ENCODE data around the gene LNX1. TPM values are rescaled to one million over a fixed set of nuclear protein-coding genes. Genes with fewer than 3 reads are reported as not detected.

Gene LNX1
- total and polyA plus RNA-seq, 12 donors, result 1.2 to 8.9 (median 3.7) TPM

DNA sequence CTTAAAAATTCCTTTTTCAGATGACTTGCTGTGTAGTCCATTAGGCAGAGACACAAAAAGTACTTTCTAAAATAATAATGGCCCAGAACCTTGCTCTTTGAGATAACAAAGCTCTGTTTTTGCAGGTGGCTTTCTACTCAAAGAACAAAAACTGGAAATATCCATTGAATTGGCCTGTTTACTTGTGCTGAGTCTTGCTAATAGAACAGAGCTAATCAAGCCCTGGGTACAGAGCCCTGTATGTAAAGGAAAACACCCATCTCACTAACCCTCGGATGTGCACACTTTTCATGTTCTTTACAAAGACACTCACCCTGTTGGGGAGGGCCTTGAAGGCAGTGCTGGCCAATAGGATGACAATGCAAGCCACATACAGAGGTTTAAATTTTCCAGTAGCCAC is 27.0 kb upstream of the LNX1 start:
- intact Hi-C loops (cut with DNase I), result no loop called here
- Histone ChIP-seq H3K4me1 (replicated peaks in 1 of 2) (peaks cover 5 to 14% of the 10 kb centered on the region in 2 donors), H3K4me3 (no peak overlapping the region), H3K9me3 (replicated peaks in 1 of 3) (no peaks in the 10 kb centered on the region), H3K27me3 (no peaks in the 10 kb centered on the region), H3K36me3 (replicated peaks in 1 of 2) (no peaks in the 10 kb centered on the region), H3K27ac (peak overlapping the region in 2 of 5 donors; percentile 1 to 10)
- WGBS, 4 donors, result 28 to 54% (median 41%) methylated on average over 1 of the region's 1 CpG
- TF ChIP-seq, protein P1, sequence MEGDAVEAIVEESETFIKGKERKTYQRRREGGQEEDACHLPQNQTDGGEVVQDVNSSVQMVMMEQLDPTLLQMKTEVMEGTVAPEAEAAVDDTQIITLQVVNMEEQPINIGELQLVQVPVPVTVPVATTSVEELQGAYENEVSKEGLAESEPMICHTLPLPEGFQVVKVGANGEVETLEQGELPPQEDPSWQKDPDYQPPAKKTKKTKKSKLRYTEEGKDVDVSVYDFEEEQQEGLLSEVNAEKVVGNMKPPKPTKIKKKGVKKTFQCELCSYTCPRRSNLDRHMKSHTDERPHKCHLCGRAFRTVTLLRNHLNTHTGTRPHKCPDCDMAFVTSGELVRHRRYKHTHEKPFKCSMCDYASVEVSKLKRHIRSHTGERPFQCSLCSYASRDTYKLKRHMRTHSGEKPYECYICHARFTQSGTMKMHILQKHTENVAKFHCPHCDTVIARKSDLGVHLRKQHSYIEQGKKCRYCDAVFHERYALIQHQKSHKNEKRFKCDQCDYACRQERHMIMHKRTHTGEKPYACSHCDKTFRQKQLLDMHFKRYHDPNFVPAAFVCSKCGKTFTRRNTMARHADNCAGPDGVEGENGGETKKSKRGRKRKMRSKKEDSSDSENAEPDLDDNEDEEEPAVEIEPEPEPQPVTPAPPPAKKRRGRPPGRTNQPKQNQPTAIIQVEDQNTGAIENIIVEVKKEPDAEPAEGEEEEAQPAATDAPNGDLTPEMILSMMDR (IDR thresholded peaks at IDR 0.05), result no peak
- TF ChIP-seq POLR2A (IDR thresholded peaks at IDR 0.05), result no peak
- no peak for DNase-seq

DNA sequence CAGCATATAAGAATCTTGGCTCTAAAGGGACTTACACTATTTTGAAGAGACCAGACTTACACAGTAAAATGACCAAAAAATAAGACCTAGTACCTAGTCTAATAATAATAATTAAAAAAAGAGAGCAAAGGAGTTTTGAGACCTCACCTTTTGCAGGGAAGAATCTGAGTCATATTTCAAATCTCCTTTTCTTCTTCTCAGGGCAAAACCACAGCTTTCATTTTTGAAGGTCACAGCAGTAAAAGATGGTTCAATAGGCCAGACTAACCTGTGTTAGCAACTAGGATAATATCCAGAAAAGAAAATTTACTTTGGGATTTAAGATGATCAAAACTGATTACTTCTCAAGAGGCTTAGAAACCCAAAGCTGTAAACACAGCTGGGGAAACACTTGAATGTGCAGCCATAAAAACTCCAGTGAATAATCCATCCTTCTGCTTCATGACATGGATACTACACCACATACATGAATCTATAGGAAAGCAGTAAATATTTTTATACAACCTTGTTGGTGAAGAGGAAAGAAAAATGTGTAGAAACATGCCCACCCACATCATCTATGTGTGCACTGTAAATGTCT is 25.9 kb upstream of the LNX1 start:
- peaks cover 5 to 14% of the 10 kb centered on the region in 2 donors for H3K4me1 ChIP-seq (replicated peaks in 1 of 2)
- no peaks in the 10 kb centered on the region for H3K9me3 ChIP-seq (replicated peaks in 1 of 3)
- no peak overlapping the region for H3K27ac ChIP-seq
- DNase-seq, result no peak
- no peaks in the 10 kb centered on the region for H3K36me3 ChIP-seq (replicated peaks in 1 of 2)
- no peaks in the 10 kb centered on the region for H3K27me3 ChIP-seq
- no peak overlapping the region for H3K4me3 ChIP-seq
- TF ChIP-seq POLR2A (IDR thresholded peaks at IDR 0.05), result no peak
- TF ChIP-seq, protein P1 (IDR thresholded peaks at IDR 0.05), result no peak
- intact Hi-C loops (cut with DNase I), result no loop called here

DNA sequence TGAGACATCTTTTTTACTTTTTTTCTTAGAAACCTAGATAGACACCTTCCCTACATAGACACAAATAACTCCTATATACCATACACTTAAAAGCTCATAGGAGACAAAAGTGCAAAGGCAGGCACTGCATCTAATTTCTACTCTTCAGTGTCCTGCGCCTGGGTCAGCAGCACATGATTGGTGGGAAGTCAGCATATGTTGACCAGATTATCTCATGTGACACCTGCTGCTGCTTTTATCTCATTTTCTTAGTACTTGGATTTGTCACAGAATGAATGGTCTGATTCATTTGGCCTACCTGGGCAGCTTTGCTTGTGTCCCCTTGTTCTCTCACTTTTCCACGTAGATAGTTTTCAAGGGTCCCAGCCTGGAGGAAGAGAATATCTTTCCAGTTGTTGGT is 24.9 kb upstream of the LNX1 start:
- Histone ChIP-seq H3K4me1 (replicated peaks in 1 of 2) (peaks cover 5 to 14% of the 10 kb centered on the region in 2 donors), H3K9me3 (replicated peaks in 1 of 3) (no peaks in the 10 kb centered on the region), H3K27ac (no peak overlapping the region), H3K27me3 (no peaks in the 10 kb centered on the region), H3K36me3 (replicated peaks in 1 of 2) (no peaks in the 10 kb centered on the region), H3K4me3 (no peak overlapping the region)
- 93 to 98% (median 94%) methylated on average over 2 of the region's 2 CpGs for WGBS, 4 donors
- intact Hi-C loops (cut with DNase I), result no loop called here
- TF ChIP-seq, protein P1 (IDR thresholded peaks at IDR 0.05), result no peak
- TF ChIP-seq POLR2A (IDR thresholded peaks at IDR 0.05), result no peak
- no peak for DNase-seq

DNA sequence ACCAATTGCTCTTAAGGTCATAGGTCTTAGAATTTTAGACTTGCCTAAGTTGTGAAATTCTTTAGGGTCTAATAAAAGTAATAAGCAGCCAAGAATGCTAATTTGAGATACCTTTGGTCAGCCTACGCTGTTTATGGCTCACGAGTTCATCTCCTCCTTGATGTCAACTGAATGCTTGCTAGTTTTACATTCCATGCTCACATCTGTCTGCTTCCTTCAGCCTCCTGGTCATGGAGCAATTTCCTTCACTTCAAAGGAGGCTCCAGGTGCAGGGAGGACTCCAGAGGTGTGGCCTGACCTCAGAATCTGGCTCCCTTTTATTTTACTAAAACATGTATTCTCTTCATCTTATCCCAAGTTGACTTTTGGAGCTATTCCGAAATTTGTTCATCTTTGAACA is 23.3 kb upstream of the LNX1 start:
- Histone ChIP-seq H3K27me3 (no peaks in the 10 kb centered on the region), H3K27ac (no peak overlapping the region), H3K9me3 (replicated peaks in 1 of 3) (no peaks in the 10 kb centered on the region), H3K4me1 (replicated peaks in 1 of 2) (peaks cover 5 to 14% of the 10 kb centered on the region in 2 donors), H3K4me3 (no peak overlapping the region), H3K36me3 (replicated peaks in 1 of 2) (no peaks in the 10 kb centered on the region)
- intact Hi-C loops (cut with DNase I), result no loop called here
- 87 to 97% (median 89%) methylated on average over 3 of the region's 3 CpGs for WGBS, 4 donors
- no peak for DNase-seq
- TF ChIP-seq POLR2A (IDR thresholded peaks at IDR 0.05), result no peak
- TF ChIP-seq, protein P1 (IDR thresholded peaks at IDR 0.05), result no peak
